Measurements from ENCODE around the gene KIAA1217.

KIAA1217 gene

GRCh38 chr10:24404567-24404966 lies 195.6 kb downstream of the KIAA1217 start:
- Histone ChIP-seq H3K36me3 (ENCODE audit: control insufficient read depth in 2 of 2, insufficient read depth in 1 of 2, low read length in 2 of 2) (no peaks in the 10 kb centered on the region), H3K4me3 (ENCODE audit: low read depth, low read length) (no peak overlapping the region), H3K9me3 (ENCODE audit: control insufficient read depth, insufficient read depth, low read depth, low read length) (no peaks in the 10 kb centered on the region), H3K4me1 (ENCODE audit: control insufficient read depth, insufficient read depth, low read length) (no peaks in the 10 kb centered on the region), H3K27ac (ENCODE audit: extremely low read depth, low read depth, low read length) (no peak overlapping the region)
- POLR2A ChIA-PET = interaction anchor here (0.7 kb wide), 1 partner anchor 119 kb away, joined by 6 read pairs; no protein-coding TSS in a partner anchor
- TF ChIP-seq ZNF335 (tag by site-specific recombination; conservative IDR thresholded peaks at IDR 0.05) (no peak), ZNF677 (tag by site-specific recombination; IDR thresholded peaks at IDR 0.05) (no peak), ZIC2 (tag by site-specific recombination; IDR thresholded peaks at IDR 0.05) (no peak), PBX3 (CRISPR knock-in tag; IDR thresholded peaks at IDR 0.05) (no peak), ZBTB11 (tag by site-specific recombination; conservative IDR thresholded peaks at IDR 0.05; ENCODE audit: low read depth) (no peak), ZNF169 (tag by site-specific recombination; IDR thresholded peaks at IDR 0.05) (no peak), ZNF530 (tag by site-specific recombination; IDR thresholded peaks at IDR 0.05; ENCODE audit: low read depth) (no peak), REPIN1 (tag by site-specific recombination; IDR thresholded peaks at IDR 0.05; ENCODE audit: low read depth) (no peak), YY2 (tag by site-specific recombination; IDR thresholded peaks at IDR 0.05) (no peak), KLF17 (tag by site-specific recombination; IDR thresholded peaks at IDR 0.05) (no peak), ZNF585B (tag by site-specific recombination; IDR thresholded peaks at IDR 0.05) (no peak), ZNF112 (tag by site-specific recombination; IDR thresholded peaks at IDR 0.05) (no peak), PATZ1 (tag by site-specific recombination; IDR thresholded peaks at IDR 0.05) (no peak), HOXA7 (CRISPR knock-in tag; IDR thresholded peaks at IDR 0.05; ENCODE audit: borderline replicate concordance) (no peak)
- CTCF ChIA-PET = interaction anchor here (0.8 kb wide), 1 partner anchor 48 kb away, joined by 7 read pairs; no protein-coding TSS in a partner anchor

GRCh38 chr10:24405635-24406034 lies 196.7 kb downstream of the KIAA1217 start:
- no peaks in the 10 kb centered on the region for H3K9me3 ChIP-seq (ENCODE audit: control insufficient read depth, insufficient read depth, low read depth, low read length)
- H3K4me3 ChIP-seq (ENCODE audit: low read depth, low read length) = no peak overlapping the region
- ChIA-PET POLR2A (no interaction called here), CTCF (interaction anchor here (0.9 kb wide), 1 partner anchor 11 kb away, joined by 3 read pairs; no protein-coding TSS in a partner anchor)
- no peak overlapping the region for H3K27ac ChIP-seq (ENCODE audit: extremely low read depth, low read depth, low read length)
- no peaks in the 10 kb centered on the region for H3K4me1 ChIP-seq (ENCODE audit: control insufficient read depth, insufficient read depth, low read length)
- TF ChIP-seq MZF1 (tag by site-specific recombination; IDR thresholded peaks at IDR 0.05; ENCODE audit: borderline replicate concordance) (no peak), ZBTB17 (tag by site-specific recombination; IDR thresholded peaks at IDR 0.05) (no peak)
- no peaks in the 10 kb centered on the region for H3K36me3 ChIP-seq (ENCODE audit: control insufficient read depth in 2 of 2, insufficient read depth in 1 of 2, low read length in 2 of 2)
